Right atrium auricular region (tissue), 2 donors: ENCODE data around the gene PYGB. TPM values are rescaled to one million over a fixed set of nuclear protein-coding genes. Genes with fewer than 3 reads are reported as not detected.

Source experiments
- DNase-seq: peaks from one replicate; pipeline ENCODE4 v3.0.0-alpha.2; 2019; ENCODE audit warnings: low spot score
- H3K27ac ChIP-seq, 2 donors: fragments of 200-600 bp; sonication (generic); 1 replicate in 1 of 2; 2 replicates in 1 of 2; pipeline ENCODE4 v1.5.1; 2016 to 2019
- H3K27me3 ChIP-seq, 2 donors: fragments of 200-600 bp; sonication (generic); one replicate each; pipeline versions ENCODE4 v1.5.1 to v1.6.0; 2017 to 2019
- H3K36me3 ChIP-seq: fragments of 200-600 bp; sonication (generic); one replicate; pipeline ENCODE4 v1.5.1; 2016
- H3K4me1 ChIP-seq, 2 donors: fragments of 200-600 bp; sonication (generic); one replicate each; pipeline versions ENCODE4 v1.5.1 to v1.6.0; 2017 to 2019
- H3K4me3 ChIP-seq, 2 donors: fragments of 200-600 bp; sonication (generic); 1 replicate in 1 of 2; 2 replicates in 1 of 2; pipeline ENCODE4 v1.5.1; 2017 to 2019; ENCODE audit warnings: mild to moderate bottlenecking in 1 of 2, moderate library complexity in 1 of 2
- H3K9me3 ChIP-seq, 2 donors: fragments of 200-600 bp; sonication (generic); one replicate each; pipeline ENCODE4 v1.5.1; 2019
- total RNA-seq, 2 donors: library from RNA; depleted of rRNA; stranded (reverse); fragments of >200 nt; gene quantifications; one replicate each; pipeline ENCODE4 v1.1.0, GENCODE V29; 2016
- TF ChIP-seq, protein P1 (sequence below), 2 donors: fragments of 200-600 bp; sonication (generic); IDR thresholded peaks; one replicate each; pipeline ENCODE4 v1.5.1; 2019; ENCODE audit warnings: antibody characterized with exemption in 2 of 2

The PYGB gene
- total RNA-seq, 2 donors from 2014 or later = 145 to 174 TPM

DNA sequence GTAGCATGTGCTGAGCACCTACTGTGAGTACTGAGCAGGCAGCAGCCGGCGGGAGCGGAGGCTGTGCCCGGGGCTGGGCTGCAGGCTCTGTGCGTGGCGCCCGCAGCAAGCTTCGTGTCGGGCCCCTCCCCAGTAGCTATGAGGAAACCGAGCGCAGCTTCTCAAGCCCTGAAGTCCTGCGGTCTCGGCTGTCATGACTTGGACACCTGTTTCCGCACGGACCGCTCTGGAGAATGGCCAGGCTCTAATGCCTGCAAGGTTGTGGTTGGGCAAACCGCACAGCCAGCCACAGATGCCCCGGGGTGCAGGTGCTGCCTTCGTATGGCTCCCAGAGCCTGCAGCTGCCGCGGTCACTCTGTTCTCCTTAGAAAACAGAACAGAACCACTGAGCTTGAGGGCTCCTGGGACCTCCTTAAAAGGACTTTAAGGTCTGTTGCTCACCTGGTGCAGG is 33.7 kb downstream of the PYGB start:
- Histone ChIP-seq H3K4me1 (peaks cover 0 to 14% of the 10 kb centered on the region in 2 donors), H3K9me3 (no peaks in the 10 kb centered on the region), H3K4me3 (no peak overlapping the region), H3K27ac (no peak overlapping the region), H3K27me3 (no peaks in the 10 kb centered on the region), H3K36me3 (peaks cover 100% of the 10 kb centered on the region)
- no peak for DNase-seq
- TF ChIP-seq, protein P1, sequence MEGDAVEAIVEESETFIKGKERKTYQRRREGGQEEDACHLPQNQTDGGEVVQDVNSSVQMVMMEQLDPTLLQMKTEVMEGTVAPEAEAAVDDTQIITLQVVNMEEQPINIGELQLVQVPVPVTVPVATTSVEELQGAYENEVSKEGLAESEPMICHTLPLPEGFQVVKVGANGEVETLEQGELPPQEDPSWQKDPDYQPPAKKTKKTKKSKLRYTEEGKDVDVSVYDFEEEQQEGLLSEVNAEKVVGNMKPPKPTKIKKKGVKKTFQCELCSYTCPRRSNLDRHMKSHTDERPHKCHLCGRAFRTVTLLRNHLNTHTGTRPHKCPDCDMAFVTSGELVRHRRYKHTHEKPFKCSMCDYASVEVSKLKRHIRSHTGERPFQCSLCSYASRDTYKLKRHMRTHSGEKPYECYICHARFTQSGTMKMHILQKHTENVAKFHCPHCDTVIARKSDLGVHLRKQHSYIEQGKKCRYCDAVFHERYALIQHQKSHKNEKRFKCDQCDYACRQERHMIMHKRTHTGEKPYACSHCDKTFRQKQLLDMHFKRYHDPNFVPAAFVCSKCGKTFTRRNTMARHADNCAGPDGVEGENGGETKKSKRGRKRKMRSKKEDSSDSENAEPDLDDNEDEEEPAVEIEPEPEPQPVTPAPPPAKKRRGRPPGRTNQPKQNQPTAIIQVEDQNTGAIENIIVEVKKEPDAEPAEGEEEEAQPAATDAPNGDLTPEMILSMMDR (IDR thresholded peaks at IDR 0.05) = no peak

DNA sequence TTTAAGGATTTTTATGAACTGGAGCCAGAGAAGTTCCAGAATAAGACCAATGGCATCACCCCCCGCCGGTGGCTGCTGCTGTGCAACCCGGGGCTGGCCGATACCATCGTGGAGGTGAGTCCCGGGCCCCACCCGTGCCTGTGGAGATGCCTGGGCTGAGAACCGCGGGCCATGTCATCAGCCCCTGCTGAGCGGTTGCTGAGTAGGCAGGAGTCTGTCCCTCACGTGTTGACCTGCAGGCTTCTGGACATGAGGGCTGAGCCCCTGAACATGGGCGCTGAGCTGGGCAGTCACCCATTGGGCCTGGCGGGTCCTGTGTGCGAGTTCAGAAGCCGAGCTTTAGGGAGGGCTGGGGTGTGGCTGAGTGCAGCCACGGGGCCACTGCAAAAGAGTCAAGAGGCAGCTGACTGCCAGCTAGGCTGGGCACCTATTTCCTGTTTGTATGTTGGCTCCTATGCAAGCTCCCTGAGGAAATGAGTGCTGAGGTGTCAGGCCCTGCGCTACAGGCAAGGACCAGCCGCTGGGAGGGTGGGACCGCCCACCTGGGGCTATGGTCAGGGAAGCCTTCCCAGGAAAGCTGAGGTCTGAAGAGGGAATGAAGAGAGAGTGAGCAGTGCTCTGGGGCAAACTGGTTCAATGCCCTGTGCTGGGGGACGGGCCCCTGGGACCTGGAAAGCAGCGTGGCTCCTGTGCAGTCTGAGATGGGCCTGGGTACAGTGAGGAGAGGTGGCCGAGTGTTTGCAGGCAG is 34.3 kb downstream of the PYGB start:
- H3K9me3 ChIP-seq = no peaks in the 10 kb centered on the region
- no peak for DNase-seq
- peaks cover 0 to 8% of the 10 kb centered on the region in 2 donors for H3K4me1 ChIP-seq
- H3K27ac ChIP-seq = no peak overlapping the region
- no peaks in the 10 kb centered on the region for H3K27me3 ChIP-seq
- TF ChIP-seq, protein P1 (IDR thresholded peaks at IDR 0.05) = no peak
- no peak overlapping the region for H3K4me3 ChIP-seq
- H3K36me3 ChIP-seq = peaks cover 100% of the 10 kb centered on the region

DNA sequence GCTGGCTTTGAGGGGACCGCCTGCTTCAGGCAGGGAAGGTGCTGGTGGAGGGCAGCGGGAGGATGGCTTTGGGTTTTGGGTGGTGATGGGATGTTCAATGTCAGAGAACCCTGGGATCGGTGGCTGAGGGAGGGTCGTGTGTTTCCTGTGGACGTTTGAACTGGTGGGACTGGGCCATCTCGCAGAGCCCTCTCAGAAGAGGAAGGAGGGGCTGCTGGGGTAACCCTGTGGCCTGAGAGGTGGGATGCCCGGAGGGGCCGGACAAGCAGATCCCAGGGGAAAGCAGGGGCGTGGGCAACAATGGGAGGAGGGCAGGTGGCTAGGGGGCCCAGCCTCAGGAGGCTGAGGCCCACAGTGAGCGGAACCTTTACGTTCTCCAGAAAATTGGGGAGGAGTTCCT is 34.9 kb downstream of the PYGB start:
- TF ChIP-seq, protein P1 (IDR thresholded peaks at IDR 0.05) = no peak
- Histone ChIP-seq H3K27ac (no peak overlapping the region), H3K27me3 (no peaks in the 10 kb centered on the region), H3K9me3 (no peaks in the 10 kb centered on the region), H3K36me3 (peaks cover 100% of the 10 kb centered on the region), H3K4me3 (no peak overlapping the region), H3K4me1 (peaks cover 0 to 2% of the 10 kb centered on the region in 2 donors)
- DNase-seq = no peak

DNA sequence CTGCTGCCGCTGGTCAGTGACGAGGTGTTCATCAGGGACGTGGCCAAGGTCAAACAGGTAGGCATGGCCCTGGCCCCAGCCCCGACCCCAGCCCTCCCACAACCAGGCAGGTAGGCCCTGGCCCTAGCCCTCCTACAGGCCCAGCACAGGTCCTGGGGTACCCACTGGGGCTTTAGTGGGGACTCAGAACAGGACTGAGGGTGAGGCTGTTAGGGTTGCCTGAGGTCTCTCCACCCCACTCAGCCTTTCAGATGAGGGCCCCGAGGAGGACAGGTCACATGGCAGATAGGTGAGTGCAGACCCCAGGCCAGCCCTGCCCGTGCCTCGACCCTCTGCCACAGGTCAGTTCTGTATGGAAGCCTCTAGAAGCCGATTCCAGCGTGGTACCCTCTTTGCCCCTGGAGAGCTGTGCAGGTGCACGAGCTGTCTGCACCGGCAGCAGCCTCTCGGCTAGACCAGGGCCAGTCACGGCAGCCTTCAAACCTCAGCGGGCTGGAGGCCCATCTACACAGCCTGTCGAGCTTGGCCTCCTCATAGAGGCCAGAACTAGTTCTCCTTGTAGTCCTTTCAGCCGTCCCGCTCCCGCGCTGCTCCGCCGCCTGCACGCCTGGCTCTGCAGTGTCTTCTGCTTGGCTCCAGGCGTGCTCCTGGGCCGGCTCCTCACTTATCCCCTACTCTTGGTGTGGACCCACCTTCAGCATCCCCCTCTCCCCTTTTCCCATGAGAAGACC is 35.5 kb downstream of the PYGB start:
- Histone ChIP-seq H3K27ac (no peak overlapping the region), H3K36me3 (peaks cover 100% of the 10 kb centered on the region), H3K9me3 (no peaks in the 10 kb centered on the region), H3K4me3 (no peak overlapping the region), H3K27me3 (no peaks in the 10 kb centered on the region), H3K4me1 (no peaks in the 10 kb centered on the region)
- no peak for DNase-seq
- TF ChIP-seq, protein P1 (IDR thresholded peaks at IDR 0.05) = no peak

DNA sequence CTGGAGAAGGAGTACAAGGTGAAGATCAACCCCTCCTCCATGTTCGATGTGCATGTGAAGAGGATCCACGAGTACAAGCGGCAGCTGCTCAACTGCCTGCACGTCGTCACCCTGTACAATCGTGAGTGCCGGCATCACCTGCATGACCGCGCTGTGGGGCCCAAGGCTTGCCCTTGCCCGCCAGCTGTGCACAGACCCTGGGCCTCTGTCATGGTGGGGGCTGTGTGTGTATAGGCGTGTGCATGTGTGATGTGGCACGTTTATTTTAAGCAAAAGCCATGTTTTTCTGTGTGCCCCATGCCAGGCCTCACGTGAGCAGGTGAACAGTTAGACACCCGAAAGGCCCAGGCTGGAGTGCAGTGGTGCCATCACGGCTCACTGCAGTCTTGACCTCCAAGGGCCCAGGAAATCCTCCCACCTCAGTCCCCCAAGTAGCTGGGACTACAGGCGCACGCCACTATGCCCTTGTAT is 36.3 kb downstream of the PYGB start:
- no peak overlapping the region for H3K27ac ChIP-seq
- H3K36me3 ChIP-seq = peaks cover 100% of the 10 kb centered on the region
- TF ChIP-seq, protein P1 (IDR thresholded peaks at IDR 0.05) = no peak
- H3K27me3 ChIP-seq = no peaks in the 10 kb centered on the region
- no peak for DNase-seq
- H3K4me3 ChIP-seq = no peak overlapping the region
- H3K9me3 ChIP-seq = no peaks in the 10 kb centered on the region
- no peaks in the 10 kb centered on the region for H3K4me1 ChIP-seq
